A673 (cell line): ENCODE results near the gene CDH26.

ENCODE experiments used
- EZH2 ChIP-seq: fragments of 200-600 bp; sonication (generic); IDR thresholded peaks from 2 replicates; pipeline ENCODE4 v1.6.1; 2017; ENCODE audit warnings: borderline replicate concordance, low read depth, mild to moderate bottlenecking, mixed read lengths, antibody characterized with exemption, low read length; ENCODE audit not compliant: poor library complexity, severe bottlenecking
- TF ChIP-seq, protein P1 (sequence below): fragments of 300-800, 200-600 bp; sonication (generic); conservative IDR thresholded peaks from 2 replicates; pipeline ENCODE4 v1.5.1; 2017; ENCODE audit warnings: low read depth, mild to moderate bottlenecking, antibody characterized with exemption, low read length, moderate library complexity, mixed read lengths

GRCh38 chr20:60006261-60006660 lies 48.0 kb downstream of the CDH26 start:
- TF ChIP-seq, protein P1, sequence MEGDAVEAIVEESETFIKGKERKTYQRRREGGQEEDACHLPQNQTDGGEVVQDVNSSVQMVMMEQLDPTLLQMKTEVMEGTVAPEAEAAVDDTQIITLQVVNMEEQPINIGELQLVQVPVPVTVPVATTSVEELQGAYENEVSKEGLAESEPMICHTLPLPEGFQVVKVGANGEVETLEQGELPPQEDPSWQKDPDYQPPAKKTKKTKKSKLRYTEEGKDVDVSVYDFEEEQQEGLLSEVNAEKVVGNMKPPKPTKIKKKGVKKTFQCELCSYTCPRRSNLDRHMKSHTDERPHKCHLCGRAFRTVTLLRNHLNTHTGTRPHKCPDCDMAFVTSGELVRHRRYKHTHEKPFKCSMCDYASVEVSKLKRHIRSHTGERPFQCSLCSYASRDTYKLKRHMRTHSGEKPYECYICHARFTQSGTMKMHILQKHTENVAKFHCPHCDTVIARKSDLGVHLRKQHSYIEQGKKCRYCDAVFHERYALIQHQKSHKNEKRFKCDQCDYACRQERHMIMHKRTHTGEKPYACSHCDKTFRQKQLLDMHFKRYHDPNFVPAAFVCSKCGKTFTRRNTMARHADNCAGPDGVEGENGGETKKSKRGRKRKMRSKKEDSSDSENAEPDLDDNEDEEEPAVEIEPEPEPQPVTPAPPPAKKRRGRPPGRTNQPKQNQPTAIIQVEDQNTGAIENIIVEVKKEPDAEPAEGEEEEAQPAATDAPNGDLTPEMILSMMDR: no peak
- no peak for TF ChIP-seq EZH2
